Adipocyte (in vitro differentiated cells): ENCODE results near the gene NOVA1.

Experiments used
- DNase-seq: peaks from one replicate; pipeline ENCODE4 v3.0.0-alpha.2; 2015; ENCODE audit warnings: low read depth
- H3K27me3 ChIP-seq: replicated peaks from 2 replicates; pipeline ENCODE4 v1.7.0; 2013; ENCODE audit warnings: mild to moderate bottlenecking, low read length, moderate library complexity; ENCODE audit not compliant: control insufficient read depth, insufficient read depth
- H3K36me3 ChIP-seq: 2 replicates; pipeline ENCODE4 v1.7.0; 2013; ENCODE audit warnings: low read length, mild to moderate bottlenecking, moderate library complexity; ENCODE audit not compliant: control insufficient read depth, insufficient read depth, severe bottlenecking
- H3K4me1 ChIP-seq: 2 replicates; pipeline ENCODE4 v1.7.0; 2013; ENCODE audit warnings: mild to moderate bottlenecking, low read length, moderate library complexity; ENCODE audit not compliant: control insufficient read depth, insufficient read depth
- H3K4me3 ChIP-seq: 2 replicates; pipeline ENCODE4 v1.7.0; 2013; ENCODE audit warnings: mild to moderate bottlenecking, low read length, moderate library complexity
- H3K9ac ChIP-seq: 2 replicates; pipeline ENCODE4 v1.7.0; 2013; ENCODE audit warnings: mild to moderate bottlenecking, low read length, moderate library complexity
- H3K9me3 ChIP-seq: 2 replicates; pipeline ENCODE4 v1.7.0; 2013; ENCODE audit warnings: mild to moderate bottlenecking, low read length, moderate library complexity; ENCODE audit not compliant: control insufficient read depth

The NOVA1 gene

DNA sequence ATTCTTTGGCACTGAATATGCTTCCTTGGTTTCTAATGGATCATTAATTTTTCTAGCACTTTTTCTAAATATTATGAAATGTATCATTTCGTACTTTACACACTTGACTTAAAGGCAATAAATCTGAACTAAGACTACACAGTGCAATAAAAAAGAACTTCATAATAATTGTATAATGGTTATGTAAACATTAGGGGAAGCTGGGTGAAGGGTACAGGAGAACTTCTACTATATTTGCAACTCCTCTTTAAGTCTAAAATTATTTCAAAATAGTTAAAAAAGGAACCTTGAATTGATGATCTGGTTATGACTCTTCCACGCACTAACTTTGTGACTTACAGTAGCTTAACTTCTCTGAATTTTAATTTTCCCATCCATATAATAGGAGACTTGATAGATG, 5.1 kb upstream of the NOVA1 start:
- no peaks in the 10 kb centered on the region for H3K27me3 ChIP-seq
- H3K9ac ChIP-seq, result no peak overlapping the region
- H3K36me3 ChIP-seq, result no peaks in the 10 kb centered on the region
- peaks cover 4% of the 10 kb centered on the region for H3K9me3 ChIP-seq
- no peaks in the 10 kb centered on the region for H3K4me1 ChIP-seq
- DNase-seq, result no peak
- no peak overlapping the region for H3K4me3 ChIP-seq

GRCh38 chr14:26601856-26602255, 4.0 kb upstream of the NOVA1 start:
- no peaks in the 10 kb centered on the region for H3K27me3 ChIP-seq
- no peak overlapping the region for H3K9ac ChIP-seq
- no peaks in the 10 kb centered on the region for H3K36me3 ChIP-seq
- no peak overlapping the region for H3K4me3 ChIP-seq
- no peaks in the 10 kb centered on the region for H3K4me1 ChIP-seq
- H3K9me3 ChIP-seq, result peaks cover 4% of the 10 kb centered on the region
- no peak for DNase-seq

GRCh38 chr14:26599291-26599690, 1.5 kb upstream of the NOVA1 start:
- peak overlapping the region; percentile 80 for H3K9ac ChIP-seq
- H3K4me3 ChIP-seq, result peak overlapping the region; percentile 90
- no peaks in the 10 kb centered on the region for H3K36me3 ChIP-seq
- H3K9me3 ChIP-seq, result peaks cover 4% of the 10 kb centered on the region
- peaks cover 9% of the 10 kb centered on the region for H3K4me1 ChIP-seq
- DNase-seq, result peak; percentile 10
- H3K27me3 ChIP-seq, result no peaks in the 10 kb centered on the region

GRCh38 chr14:26598672-26599131, 869 bp upstream of the NOVA1 start:
- peak overlapping the region; percentile 90 for H3K4me3 ChIP-seq
- H3K27me3 ChIP-seq, result no peaks in the 10 kb centered on the region
- no peak for DNase-seq
- H3K4me1 ChIP-seq, result peaks cover 14% of the 10 kb centered on the region
- H3K9me3 ChIP-seq, result peaks cover 4% of the 10 kb centered on the region
- H3K36me3 ChIP-seq, result no peaks in the 10 kb centered on the region
- peak overlapping the region; percentile 80 for H3K9ac ChIP-seq

DNA sequence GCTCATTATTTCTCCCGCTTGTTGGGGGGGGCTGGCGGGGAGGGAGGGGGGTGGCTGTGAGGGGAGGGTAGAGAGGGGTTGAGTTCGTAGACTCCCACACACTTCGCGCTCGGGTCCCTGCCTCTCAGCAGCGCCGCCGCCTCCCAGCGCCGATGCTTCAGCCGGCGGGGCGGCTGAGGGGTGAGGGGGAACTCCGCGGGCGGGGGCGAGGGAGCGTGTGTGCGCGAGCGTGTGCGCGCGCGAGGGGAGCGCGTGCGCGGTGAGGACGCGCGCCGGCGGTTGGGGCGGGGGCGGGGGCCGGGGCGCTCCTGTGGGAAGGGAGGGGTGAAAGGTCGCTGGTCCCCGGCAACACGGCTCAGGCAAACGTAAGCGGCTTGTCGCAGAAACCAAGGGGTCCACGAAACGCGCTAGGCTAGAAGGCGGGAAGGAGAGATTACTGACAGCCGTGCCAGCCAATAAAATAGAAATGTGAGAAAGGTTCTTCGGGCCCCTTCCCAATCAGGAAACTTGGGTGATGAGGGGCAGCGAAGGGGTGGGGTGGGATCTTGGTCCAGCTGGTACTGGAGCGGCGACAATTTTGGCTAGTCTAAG, 343 bp upstream of the NOVA1 start:
- Histone ChIP-seq H3K27me3 (no peaks in the 10 kb centered on the region), H3K4me1 (peaks cover 19% of the 10 kb centered on the region), H3K36me3 (no peaks in the 10 kb centered on the region), H3K4me3 (peak overlapping the region; percentile 90), H3K9ac (peak overlapping the region; percentile 88), H3K9me3 (peaks cover 4% of the 10 kb centered on the region)
- peak; percentile 93 for DNase-seq

- H3K9me3 ChIP-seq, result no peaks in the 10 kb centered on the region
- peaks cover 19% of the 10 kb centered on the region for H3K4me1 ChIP-seq
- no peaks in the 10 kb centered on the region for H3K36me3 ChIP-seq
- H3K4me3 ChIP-seq, result peak overlapping the region; percentile 90
- peak; percentile 52 for DNase-seq
- peak overlapping the region; percentile 88 for H3K9ac ChIP-seq
- H3K27me3 ChIP-seq, result no peaks in the 10 kb centered on the region
Measured at GRCh38 chr14:26597071-26597588, 703 bp downstream of the NOVA1 start.

DNA sequence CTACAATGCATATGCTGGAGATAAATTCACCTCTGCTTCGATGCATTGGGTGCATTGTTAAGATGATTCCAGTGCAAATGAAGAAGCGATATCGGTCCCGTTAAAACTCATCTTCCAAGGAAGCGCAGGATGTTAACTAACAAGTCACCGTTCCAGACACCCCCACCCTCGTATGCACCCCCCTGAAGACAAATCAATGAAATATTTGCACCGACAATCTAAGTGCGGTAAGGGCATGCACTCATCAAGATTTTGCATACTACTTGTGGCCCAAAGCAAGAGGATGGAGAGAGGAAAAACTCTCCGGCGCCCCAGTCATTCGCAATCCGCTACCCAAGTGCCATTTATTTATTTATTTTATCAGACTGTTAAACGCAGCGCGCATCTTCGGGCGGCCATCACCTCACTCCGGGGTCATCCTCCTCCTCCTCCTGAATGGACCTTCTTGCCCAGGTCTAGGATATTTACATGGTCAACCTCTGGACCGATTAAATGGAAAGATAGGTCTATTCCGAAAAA, 1.2 kb downstream of the NOVA1 start:
- Histone ChIP-seq H3K27me3 (no peaks in the 10 kb centered on the region), H3K9ac (peak overlapping the region; percentile 81), H3K4me1 (peaks cover 19% of the 10 kb centered on the region), H3K9me3 (no peaks in the 10 kb centered on the region), H3K36me3 (no peaks in the 10 kb centered on the region), H3K4me3 (peak overlapping the region; percentile 90)
- peak; percentile 48 for DNase-seq

DNA sequence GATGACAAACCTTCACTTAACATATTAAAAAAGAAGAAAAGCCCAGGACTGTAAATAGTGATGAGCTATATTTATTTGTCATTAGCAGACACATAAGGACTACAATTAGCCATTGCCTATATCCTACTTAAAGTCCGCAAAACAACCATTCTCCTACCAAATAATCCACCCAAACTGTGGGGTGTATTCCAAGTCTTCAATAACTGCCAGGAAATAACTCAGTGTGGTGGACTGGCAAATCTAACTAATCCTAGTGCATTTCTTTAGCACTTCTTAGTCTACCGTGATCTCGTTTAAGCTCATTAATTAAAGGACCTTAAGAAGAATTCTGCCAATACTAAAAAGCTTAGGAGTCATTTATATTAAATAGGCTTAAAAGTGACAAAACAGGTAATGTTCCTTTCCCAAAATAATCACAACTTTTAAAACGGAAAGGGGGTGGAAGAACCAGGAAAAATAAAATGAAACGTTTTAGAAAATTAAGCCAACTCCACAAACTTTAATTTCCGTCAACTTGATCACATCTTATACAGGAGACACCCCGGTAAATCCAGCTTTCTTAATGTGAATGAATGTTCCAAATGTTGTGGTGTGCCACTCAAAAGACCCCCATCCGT, 1.8 kb downstream of the NOVA1 start:
- H3K9me3 ChIP-seq, result no peaks in the 10 kb centered on the region
- DNase-seq, result peak; percentile 18
- peak overlapping the region; percentile 90 for H3K4me3 ChIP-seq
- no peaks in the 10 kb centered on the region for H3K27me3 ChIP-seq
- peak overlapping the region; percentile 81 for H3K9ac ChIP-seq
- H3K4me1 ChIP-seq, result peaks cover 19% of the 10 kb centered on the region
- H3K36me3 ChIP-seq, result no peaks in the 10 kb centered on the region

- Histone ChIP-seq H3K4me1 (peaks cover 19% of the 10 kb centered on the region), H3K9me3 (no peaks in the 10 kb centered on the region), H3K27me3 (no peaks in the 10 kb centered on the region), H3K36me3 (peaks cover 2% of the 10 kb centered on the region), H3K9ac (peak overlapping the region; percentile 81), H3K4me3 (peak overlapping the region; percentile 90)
- DNase-seq, result no peak
Measured at GRCh38 chr14:26594756-26595545, 2.9 kb downstream of the NOVA1 start.

GRCh38 chr14:26594148-26594547, 3.7 kb downstream of the NOVA1 start:
- H3K4me3 ChIP-seq, result peak overlapping the region; percentile 90
- no peaks in the 10 kb centered on the region for H3K9me3 ChIP-seq
- no peaks in the 10 kb centered on the region for H3K27me3 ChIP-seq
- DNase-seq, result peak; percentile 5
- peaks cover 19% of the 10 kb centered on the region for H3K4me1 ChIP-seq
- H3K36me3 ChIP-seq, result peaks cover 6% of the 10 kb centered on the region
- H3K9ac ChIP-seq, result peak overlapping the region; percentile 81

DNA sequence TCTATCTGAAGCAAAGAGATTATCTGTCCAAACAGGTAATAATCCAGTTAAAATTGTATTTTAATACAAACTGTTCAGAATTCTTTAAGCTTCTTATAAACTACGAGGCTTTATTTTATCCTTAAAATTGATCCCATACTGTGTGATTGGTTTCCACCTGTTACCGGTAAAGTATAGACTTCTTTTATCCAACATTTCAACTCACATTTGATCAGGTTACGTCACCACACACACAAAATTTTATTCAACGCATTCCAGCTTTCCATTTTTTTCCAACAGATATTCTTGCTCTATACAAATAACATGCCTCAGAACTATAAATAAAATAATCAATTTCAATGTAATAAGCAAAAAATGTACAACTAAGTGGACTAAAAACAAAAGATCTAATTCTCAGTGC, 4.5 kb downstream of the NOVA1 start:
- peak overlapping the region; percentile 90 for H3K4me3 ChIP-seq

More for the DNA sequence above, 4.5 kb downstream of the NOVA1 start:
- Histone ChIP-seq H3K4me1 (peaks cover 19% of the 10 kb centered on the region), H3K9me3 (no peaks in the 10 kb centered on the region), H3K27me3 (no peaks in the 10 kb centered on the region), H3K36me3 (peaks cover 6% of the 10 kb centered on the region), H3K9ac (peak overlapping the region; percentile 81)
- no peak for DNase-seq
